Measurements from ENCODE around the gene UBA1. TPM values are rescaled to one million over a fixed set of nuclear protein-coding genes. Genes with fewer than 3 reads are reported as not detected.

Gene UBA1
- total and polyA plus RNA-seq, 2 of the 8 experiments (the other 6 are each of a cell fraction or from before 2014, with no cell fraction given): 313 to 458 TPM

DNA sequence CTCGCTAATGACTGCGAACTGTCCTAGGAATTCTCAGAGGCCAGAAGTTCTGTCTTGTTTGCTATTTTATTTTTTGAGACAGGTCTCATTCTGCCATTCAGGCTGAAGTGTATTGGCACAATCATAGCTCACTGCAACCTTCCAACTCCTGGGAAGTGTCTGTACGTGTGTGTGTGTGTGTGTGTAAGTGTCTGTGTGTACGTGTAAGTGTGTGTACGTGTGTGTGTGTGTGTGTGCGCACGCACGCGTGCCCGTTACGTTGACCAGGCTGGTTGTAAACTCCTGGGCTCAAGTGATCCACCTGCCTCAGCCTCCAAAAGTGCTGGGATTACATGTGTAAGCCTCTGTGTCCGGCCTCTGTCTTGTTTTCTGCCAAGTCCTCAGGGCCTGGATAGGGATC, 14.5 kb downstream of the UBA1 start:
- Histone ChIP-seq H3K4me3 (ENCODE audit: extremely low read depth in 1 of 4, insufficient read depth in 2 of 4, low read depth in 3 of 4, low read length in 4 of 4) (no peak overlapping the region), H3K4me2 (ENCODE audit: insufficient read depth in 1 of 2, low read depth in 2 of 2, low read length in 2 of 2) (no peak overlapping the region), H3K18ac (ENCODE audit: extremely low read depth, low read length) (no peak overlapping the region), H3K79me1 (ENCODE audit: low read depth, low read length) (no peaks in the 10 kb centered on the region; the same call in 1 of the 2 replicates), H4K8ac (ENCODE audit: extremely low read depth, insufficient read depth, low read length) (no peak overlapping the region), H4K5ac (ENCODE audit: insufficient read length, low read depth, low read length) (no peak overlapping the region), H2AFZ (ENCODE audit: low read length) (no peak overlapping the region), H2BK15ac (ENCODE audit: low read length) (no peak overlapping the region), H3K27ac (ENCODE audit: low read depth, low read length) (no peak overlapping the region), H3K4me1 (replicated peaks in 1 of 4; ENCODE audit: control insufficient read depth in 3 of 4, insufficient read depth in 4 of 4, low read length in 3 of 4) (no peaks in the 10 kb centered on the region), H3K9ac (replicated peaks in 1 of 4; ENCODE audit: extremely low read depth in 1 of 4, low read depth in 3 of 4, low read length in 3 of 4) (no peak overlapping the region), H3K4ac (replicated peaks; ENCODE audit: insufficient read length, low read depth, low read length) (no peak overlapping the region), H2BK120ac (replicated peaks; ENCODE audit: low read depth, low read length) (no peak overlapping the region), H3K23ac (ENCODE audit: insufficient read length) (no peak overlapping the region), H3K14ac (ENCODE audit: insufficient read length) (no peak overlapping the region), H4K91ac (replicated peaks; ENCODE audit: insufficient read length, low read length) (no peak overlapping the region), H3K27me3 (replicated peaks in 1 of 4; ENCODE audit: control insufficient read depth in 3 of 4, extremely low read depth in 1 of 4, insufficient read depth in 3 of 4, low read length in 3 of 4) (no peaks in the 10 kb centered on the region), H3K9me3 (ENCODE audit: insufficient read depth in 2 of 2, low read depth in 1 of 2, low read length in 1 of 2) (no peaks in the 10 kb centered on the region), H3K23me2 (ENCODE audit: low read depth, low read length) (no peaks in the 10 kb centered on the region), H3K79me2 (ENCODE audit: control insufficient read depth in 1 of 2, insufficient read depth in 2 of 2, low read length in 2 of 2) (no peaks in the 10 kb centered on the region), H2BK12ac (ENCODE audit: low read depth, low read length) (no peak overlapping the region), H2BK5ac (ENCODE audit: low read depth, low read length) (no peak overlapping the region), H2AK5ac (ENCODE audit: low read depth, low read length) (no peak overlapping the region), H3K56ac (replicated peaks; ENCODE audit: insufficient read length, low read depth, low read length) (no peak overlapping the region), H2BK20ac (ENCODE audit: low read length) (no peak overlapping the region), H4K20me1 (replicated peaks in 1 of 2; ENCODE audit: control insufficient read depth in 1 of 2, insufficient read depth in 2 of 2, low read length in 2 of 2) (peaks cover 0 to 13% of the 10 kb centered on the region in 2 experiments), H3K36me3 (ENCODE audit: control insufficient read depth in 2 of 4, insufficient read depth in 4 of 4, low read length in 3 of 4) (peaks cover 43 to 96% (median 75%) of the 10 kb centered on the region in 4 experiments)
- ChIA-PET CTCF (ENCODE audit: partially characterized antibody) (no interaction called here), POLR2A (ENCODE audit: partially characterized antibody) (interaction anchor here (0.7 to 6.7 kb wide), 5 partner anchors 9 to 177 kb away, joined by 3 to 63 read pairs (median 8); partner anchors contain the start of gene CDK16)
- DNase-seq (ENCODE audit: low read depth in 1 of 2, low spot score in 2 of 2) (no peak), FAIRE-seq (no peak)
- TF ChIP-seq KDM4A (IDR thresholded peaks at IDR 0.05; ENCODE audit: low read depth, low read length, severe bottlenecking) (no peak), EP300 (IDR thresholded peaks at IDR 0.05; ENCODE audit: borderline replicate concordance in 1 of 2, low read depth in 2 of 2, low read length in 2 of 2) (no peak), TCF12 (IDR thresholded peaks at IDR 0.05; ENCODE audit: low read depth, low read length) (no peak), GTF2F1 (IDR thresholded peaks at IDR 0.05; ENCODE audit: borderline replicate concordance, low read depth, low read length) (no peak), BCL11A (IDR thresholded peaks at IDR 0.05; ENCODE audit: low read depth in 2 of 2, low read length in 2 of 2) (no peak), NRF1 (IDR thresholded peaks at IDR 0.05; ENCODE audit: low read depth, low read length) (no peak)
- WGBS, 2 experiments (ENCODE audit: extremely low coverage in 1 of 2, insufficient coverage in 1 of 2, insufficient read length in 1 of 2, insufficient replicate concordance in 2 of 2, low coverage in 1 of 2, low lambda C conversion rate in 2 of 2, missing lambda C conversion rate in 1 of 2): 91% methylated on average over 9 of the region's 12 CpGs; no CpG with 5 or more reads in 1 of the 2 experiments

Measured in H1 (cell line).